Measurements from ENCODE around the gene MORN1.

The MORN1 gene

GRCh38 chr1:2354511-2355372, 36.6 kb downstream of the MORN1 start:
- no peak for DNase-seq
- no peak for TF ChIP-seq POLR2A (IDR thresholded peaks at IDR 0.05; ENCODE audit: low read length)
- TF ChIP-seq GATA1 (IDR thresholded peaks at IDR 0.05; ENCODE audit: low read depth, low read length) = no peak

GRCh38 chr1:2353551-2354438, 37.6 kb downstream of the MORN1 start:
- no peak for TF ChIP-seq POLR2A (IDR thresholded peaks at IDR 0.05; ENCODE audit: low read length)
- no peak for TF ChIP-seq GATA1 (IDR thresholded peaks at IDR 0.05; ENCODE audit: low read depth, low read length)
- DNase-seq = no peak

GRCh38 chr1:2352897-2353550, 38.3 kb downstream of the MORN1 start:
- TF ChIP-seq POLR2A (IDR thresholded peaks at IDR 0.05; ENCODE audit: low read length) = no peak
- TF ChIP-seq GATA1 (IDR thresholded peaks at IDR 0.05; ENCODE audit: low read depth, low read length) = no peak
- no peak for DNase-seq

- DNase-seq = no peak
- TF ChIP-seq GATA1 (IDR thresholded peaks at IDR 0.05; ENCODE audit: low read depth, low read length) (no peak), POLR2A (IDR thresholded peaks at IDR 0.05; ENCODE audit: low read length) (no peak)
Observed at GRCh38 chr1:2352341-2352896, 38.9 kb downstream of the MORN1 start.

- DNase-seq = no peak
Observed at GRCh38 chr1:2351723-2352122, 39.6 kb downstream of the MORN1 start.

GRCh38 chr1:2350911-2351655, 40.3 kb downstream of the MORN1 start:
- no peak for DNase-seq
- TF ChIP-seq GATA1 (IDR thresholded peaks at IDR 0.05; ENCODE audit: low read depth, low read length) (no peak), POLR2A (IDR thresholded peaks at IDR 0.05; ENCODE audit: low read length) (no peak)

More at GRCh38 chr1:2351723-2352122, 39.6 kb downstream of the MORN1 start:
- TF ChIP-seq POLR2A (IDR thresholded peaks at IDR 0.05; ENCODE audit: low read length) = no peak
- no peak for TF ChIP-seq GATA1 (IDR thresholded peaks at IDR 0.05; ENCODE audit: low read depth, low read length)

GRCh38 chr1:2350501-2350900, 40.9 kb downstream of the MORN1 start:
- TF ChIP-seq POLR2A (IDR thresholded peaks at IDR 0.05; ENCODE audit: low read length) (no peak), GATA1 (IDR thresholded peaks at IDR 0.05; ENCODE audit: low read depth, low read length) (no peak)
- no peak for DNase-seq

GRCh38 chr1:2349806-2350205, 41.5 kb downstream of the MORN1 start:
- TF ChIP-seq POLR2A (IDR thresholded peaks at IDR 0.05; ENCODE audit: low read length) = no peak
- no peak for TF ChIP-seq GATA1 (IDR thresholded peaks at IDR 0.05; ENCODE audit: low read depth, low read length)
- DNase-seq = no peak

- no peak for DNase-seq
- no peak for TF ChIP-seq GATA1 (IDR thresholded peaks at IDR 0.05; ENCODE audit: low read depth, low read length)
Observed at GRCh38 chr1:2348346-2349325, 42.7 kb downstream of the MORN1 start.

- no peak for DNase-seq
- TF ChIP-seq GATA1 (IDR thresholded peaks at IDR 0.05; ENCODE audit: low read depth, low read length) = no peak
- TF ChIP-seq POLR2A (IDR thresholded peaks at IDR 0.05; ENCODE audit: low read length) = no peak
Observed at GRCh38 chr1:2347896-2348295, 43.5 kb downstream of the MORN1 start.

- no peak for TF ChIP-seq POLR2A (IDR thresholded peaks at IDR 0.05; ENCODE audit: low read length)
- no peak for TF ChIP-seq GATA1 (IDR thresholded peaks at IDR 0.05; ENCODE audit: low read depth, low read length)
- DNase-seq = no peak
Observed at GRCh38 chr1:2347409-2347785, 44.0 kb downstream of the MORN1 start.

All from erythroblast (primary cell).